Measurements from ENCODE around the gene OR8D1.

GRCh38 chr11:124278261-124278660, 35.5 kb downstream of the OR8D1 start:
- TF ChIP-seq TAF1 (IDR thresholded peaks at IDR 0.05; ENCODE audit: low read depth, low read length) (no peak), POLR2A (IDR thresholded peaks at IDR 0.05; ENCODE audit: low read depth, low read length) (no peak), POLR2AphosphoS5 (IDR thresholded peaks at IDR 0.05; ENCODE audit: low read depth, low read length) (no peak), SPI1 (IDR thresholded peaks at IDR 0.05; ENCODE audit: low read depth, low read length) (no peak), PAX5 (IDR thresholded peaks at IDR 0.05; ENCODE audit: insufficient read depth, low read length, severe bottlenecking) (no peak), POU2F2 (IDR thresholded peaks at IDR 0.05; ENCODE audit: low read depth, low read length) (no peak)
